Activated CD4-positive, alpha-beta T cell treated with anti-CD3 and anti-CD28 coated beads, Interleukin-2, amount 50 U/mL, for 16 hours (primary cell): ENCODE results near the gene DTHD1.

Source experiments
- DNase-seq: peaks from one replicate; pipeline ENCODE4 v3.0.0-alpha.2; 2020

Gene DTHD1

GRCh38 chr4:36320117-36320896 lies 38.9 kb downstream of the DTHD1 start:
- DNase-seq, result no peak

GRCh38 chr4:36321176-36321575 lies 39.8 kb downstream of the DTHD1 start:
- no peak for DNase-seq

DNA sequence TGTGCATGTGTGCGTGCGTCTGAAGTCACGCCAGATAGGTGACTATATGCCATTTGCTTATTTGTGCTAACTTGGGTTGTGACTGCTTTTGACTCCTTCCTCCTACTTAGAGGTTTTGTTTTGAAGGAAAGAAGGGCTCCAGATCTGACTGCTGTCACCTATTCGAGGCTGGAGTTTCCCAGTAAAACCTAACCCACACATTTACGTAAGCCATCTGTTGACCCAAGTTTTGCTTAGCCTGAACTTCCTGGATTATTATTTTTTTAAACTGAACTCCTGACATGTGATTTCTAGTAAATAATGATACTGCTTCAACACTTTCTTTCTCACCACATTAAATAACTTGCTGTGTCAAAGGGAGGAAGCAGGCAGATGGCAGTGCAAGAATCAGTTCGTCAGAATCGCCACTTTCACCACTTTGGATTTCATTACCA lies 41.5 kb downstream of the DTHD1 start:
- peak; percentile 89 for DNase-seq

- DNase-seq, result no peak
Observed at GRCh38 chr4:36323816-36324419, 42.5 kb downstream of the DTHD1 start.

- peak; percentile 16 for DNase-seq
Observed at GRCh38 chr4:36324808-36325207, 43.4 kb downstream of the DTHD1 start.

DNA sequence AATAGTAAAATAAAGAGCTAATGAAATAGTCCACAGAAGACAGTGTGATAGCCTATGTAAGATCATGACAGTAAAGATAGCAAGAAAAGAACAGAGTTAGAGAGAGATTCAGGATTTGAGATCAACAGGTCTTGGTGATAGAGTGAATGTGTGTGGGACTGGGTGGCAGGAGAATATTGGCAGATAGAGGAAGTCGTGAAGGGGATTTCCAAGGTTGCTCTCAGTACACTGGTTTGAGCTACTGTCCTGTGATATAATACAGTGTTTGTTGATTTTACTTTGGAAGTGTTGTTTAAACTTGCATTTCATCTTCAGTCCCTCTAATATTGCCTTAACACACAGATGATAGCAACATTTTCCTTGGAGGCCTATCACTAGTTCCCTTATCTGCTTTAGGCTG lies 44.1 kb downstream of the DTHD1 start:
- peak; percentile 57 for DNase-seq

DNA sequence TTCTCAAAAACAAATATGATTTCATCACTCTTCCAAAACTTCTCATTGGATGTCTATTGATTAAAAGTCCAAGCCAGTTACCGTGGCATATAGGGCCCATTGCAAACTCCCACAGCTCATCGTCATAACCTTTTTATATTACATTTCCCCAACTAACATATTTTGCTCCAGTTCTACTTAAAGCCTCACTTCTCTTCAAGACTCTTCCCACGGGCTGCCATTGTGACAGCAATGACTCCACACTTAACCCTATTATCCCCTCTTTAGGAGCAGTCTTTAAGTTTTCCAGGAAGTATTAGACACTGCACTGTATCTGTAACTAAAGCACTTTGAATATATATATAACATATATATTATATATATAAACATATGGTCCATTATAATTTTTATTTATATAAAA lies 44.5 kb downstream of the DTHD1 start:
- DNase-seq, result no peak

GRCh38 chr4:36326476-36327029 lies 45.1 kb downstream of the DTHD1 start:
- no peak for DNase-seq

GRCh38 chr4:36327400-36327799 lies 46.0 kb downstream of the DTHD1 start:
- DNase-seq, result no peak

- no peak for DNase-seq
Observed at GRCh38 chr4:36328130-36328529, 46.7 kb downstream of the DTHD1 start.

- no peak for DNase-seq
Observed at GRCh38 chr4:36329228-36329627, 47.8 kb downstream of the DTHD1 start.

GRCh38 chr4:36330796-36331195 lies 49.4 kb downstream of the DTHD1 start:
- no peak for DNase-seq

GRCh38 chr4:36332023-36332781 lies 50.8 kb downstream of the DTHD1 start:
- peak; percentile 60 for DNase-seq

GRCh38 chr4:36332782-36333131 lies 51.3 kb downstream of the DTHD1 start:
- DNase-seq, result peak; percentile 66

DNA sequence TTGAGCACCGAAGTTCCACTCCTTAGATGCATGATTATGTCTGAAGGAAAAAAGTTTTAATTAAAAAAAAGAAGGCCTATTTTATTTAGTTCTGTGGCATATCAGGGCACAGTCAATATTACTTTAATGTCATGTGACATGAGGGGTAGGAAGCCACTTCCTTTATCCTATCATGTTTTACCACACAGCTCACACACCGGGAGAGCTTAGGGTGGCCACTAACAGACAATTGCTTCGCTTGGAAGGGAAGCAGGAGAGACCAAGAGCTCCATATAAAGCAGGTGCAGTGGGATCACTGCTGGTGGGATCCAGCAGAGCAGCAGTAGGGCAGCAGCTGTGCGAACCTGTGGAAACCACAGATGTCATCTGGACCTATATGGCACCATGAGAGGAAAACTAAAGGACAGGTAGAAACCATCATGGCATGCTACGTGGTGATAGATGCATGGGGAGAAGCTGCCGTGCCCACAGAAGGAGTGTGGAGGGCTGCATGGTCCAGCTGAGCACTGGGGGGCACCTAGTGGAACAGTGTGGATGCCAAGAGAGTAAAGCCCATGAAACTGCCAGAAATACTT lies 52.0 kb downstream of the DTHD1 start:
- DNase-seq, result no peak

DNA sequence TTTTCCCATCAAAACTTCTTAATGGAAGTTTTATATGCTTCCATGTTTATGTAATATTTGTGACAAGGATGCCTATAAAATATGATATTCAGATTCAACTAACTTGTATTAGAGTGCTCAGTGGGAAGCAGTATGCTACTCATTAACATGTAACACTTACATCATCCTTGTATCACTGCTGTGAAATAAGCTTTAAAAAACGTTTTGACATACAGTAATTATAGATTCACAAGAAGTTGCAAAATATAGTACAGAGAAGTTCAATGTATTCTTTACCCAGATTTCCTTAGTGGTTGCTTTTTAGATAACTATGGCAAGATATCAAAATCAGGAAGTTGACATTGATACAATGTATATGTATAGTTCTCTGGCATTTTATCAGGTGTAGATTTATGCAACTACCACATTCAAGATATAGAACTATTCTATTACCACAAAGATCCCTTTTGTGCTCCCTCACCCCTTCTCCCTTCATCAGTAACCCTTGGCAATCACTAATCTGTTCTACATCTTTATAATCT lies 56.3 kb downstream of the DTHD1 start:
- DNase-seq, result no peak

DNA sequence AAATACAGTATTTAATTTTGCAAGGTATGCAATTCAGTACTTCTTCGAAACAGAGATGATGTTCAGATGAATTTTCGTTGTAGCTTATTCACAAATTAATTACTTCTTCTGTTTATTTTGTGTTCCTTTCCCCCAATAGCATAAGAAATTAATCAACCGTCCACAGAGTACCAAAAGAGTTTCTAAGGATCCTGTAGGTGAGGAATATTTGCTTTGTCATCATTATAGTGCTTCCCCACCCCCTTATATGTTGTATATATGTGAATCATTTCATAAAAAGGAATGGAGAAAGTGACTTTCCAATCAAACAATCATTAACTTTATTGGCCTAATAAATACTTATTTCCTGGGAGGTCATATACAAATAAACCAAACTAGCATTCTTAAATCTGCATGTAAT lies 57.6 kb downstream of the DTHD1 start:
- DNase-seq, result no peak

DNA sequence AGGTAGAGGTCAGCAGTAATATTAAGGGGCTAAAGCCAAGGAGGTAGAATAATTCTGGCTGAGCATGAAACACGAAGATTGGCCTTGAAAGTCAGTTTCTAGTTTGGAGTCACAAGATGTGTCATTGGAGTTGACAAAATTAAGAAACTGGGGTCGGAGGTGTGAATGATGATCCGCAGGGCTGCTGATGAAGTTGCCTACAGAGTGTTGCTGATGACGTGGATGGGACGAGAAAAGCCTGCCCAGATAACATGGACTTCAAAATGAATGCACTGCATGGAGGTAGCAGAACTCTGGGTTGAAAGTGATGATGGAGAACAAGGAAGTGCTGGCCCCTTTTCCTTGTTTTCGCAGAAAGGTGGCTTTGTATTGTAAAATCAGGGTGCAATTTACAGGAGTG lies 60.5 kb downstream of the DTHD1 start:
- no peak for DNase-seq

- no peak for DNase-seq
Observed at GRCh38 chr4:36343501-36344175, 62.2 kb downstream of the DTHD1 start.

DNA sequence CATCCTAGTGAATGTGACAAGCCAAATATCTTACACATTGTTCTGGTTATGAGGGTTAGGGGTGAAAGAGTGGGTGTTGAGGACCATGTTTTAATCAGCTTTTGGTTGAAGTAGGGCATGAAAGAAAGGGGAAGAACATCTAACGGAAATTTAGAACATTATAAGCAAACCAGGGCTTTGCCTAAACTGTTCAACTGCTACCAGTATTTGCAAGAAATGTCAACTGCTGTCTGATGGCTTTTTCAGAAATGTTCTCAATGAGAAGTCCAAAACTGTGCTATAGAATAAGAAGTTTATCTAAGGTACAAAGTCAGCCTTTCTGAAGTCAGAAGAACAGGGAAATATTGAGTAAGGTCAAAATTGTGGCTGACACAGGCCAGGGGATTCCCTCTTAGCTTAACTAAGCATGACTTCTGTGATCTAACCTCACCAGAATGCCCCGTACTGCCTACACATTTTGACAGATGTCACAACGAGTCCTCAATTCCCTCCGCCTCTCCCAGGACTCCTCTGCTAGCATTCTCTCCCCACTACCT lies 67.1 kb downstream of the DTHD1 start:
- DNase-seq, result peak; percentile 55

- DNase-seq, result no peak
Observed at GRCh38 chr4:36349938-36350549, 68.6 kb downstream of the DTHD1 start.
